ENCODE data around the gene STXBP6. TPM values are rescaled to one million over a fixed set of nuclear protein-coding genes. Genes with fewer than 3 reads are reported as not detected.

STXBP6 gene
- polyA plus RNA-seq, 1 donor from 2014 or later = 14.6 TPM

GRCh38 chr14:25034803-25035681 is 14.9 kb downstream of the STXBP6 start:
- H3K27me3 ChIP-seq (ENCODE audit: insufficient read depth, low read depth, low read length) = no peaks in the 10 kb centered on the region
- no peaks in the 10 kb centered on the region for H3K9me3 ChIP-seq (ENCODE audit: low read length)
- no peaks in the 10 kb centered on the region for H3K36me3 ChIP-seq (ENCODE audit: insufficient read depth, low read length)
- H3K4me2 ChIP-seq (ENCODE audit: low read length) = no peak overlapping the region
- H3K9me2 ChIP-seq (ENCODE audit: insufficient read depth, low read length) = no peaks in the 10 kb centered on the region
- H4K20me1 ChIP-seq (ENCODE audit: insufficient read depth) = no peaks in the 10 kb centered on the region
- H3K9ac ChIP-seq (ENCODE audit: low read length) = no peak overlapping the region
- no peaks in the 10 kb centered on the region for H3F3A ChIP-seq (ENCODE audit: insufficient read depth, low read length, poor library complexity, severe bottlenecking)
- no peak overlapping the region for H3K4me3 ChIP-seq (ENCODE audit: low read length)
- no peak overlapping the region for H3K27ac ChIP-seq (ENCODE audit: low read length)
- no peak for TF ChIP-seq EP300 (conservative IDR thresholded peaks at IDR 0.05; ENCODE audit: poor library complexity, severe bottlenecking)
- no peak for TF ChIP-seq MXI1 (conservative IDR thresholded peaks at IDR 0.05; ENCODE audit: poor library complexity, severe bottlenecking)
- TF ChIP-seq, protein P1, sequence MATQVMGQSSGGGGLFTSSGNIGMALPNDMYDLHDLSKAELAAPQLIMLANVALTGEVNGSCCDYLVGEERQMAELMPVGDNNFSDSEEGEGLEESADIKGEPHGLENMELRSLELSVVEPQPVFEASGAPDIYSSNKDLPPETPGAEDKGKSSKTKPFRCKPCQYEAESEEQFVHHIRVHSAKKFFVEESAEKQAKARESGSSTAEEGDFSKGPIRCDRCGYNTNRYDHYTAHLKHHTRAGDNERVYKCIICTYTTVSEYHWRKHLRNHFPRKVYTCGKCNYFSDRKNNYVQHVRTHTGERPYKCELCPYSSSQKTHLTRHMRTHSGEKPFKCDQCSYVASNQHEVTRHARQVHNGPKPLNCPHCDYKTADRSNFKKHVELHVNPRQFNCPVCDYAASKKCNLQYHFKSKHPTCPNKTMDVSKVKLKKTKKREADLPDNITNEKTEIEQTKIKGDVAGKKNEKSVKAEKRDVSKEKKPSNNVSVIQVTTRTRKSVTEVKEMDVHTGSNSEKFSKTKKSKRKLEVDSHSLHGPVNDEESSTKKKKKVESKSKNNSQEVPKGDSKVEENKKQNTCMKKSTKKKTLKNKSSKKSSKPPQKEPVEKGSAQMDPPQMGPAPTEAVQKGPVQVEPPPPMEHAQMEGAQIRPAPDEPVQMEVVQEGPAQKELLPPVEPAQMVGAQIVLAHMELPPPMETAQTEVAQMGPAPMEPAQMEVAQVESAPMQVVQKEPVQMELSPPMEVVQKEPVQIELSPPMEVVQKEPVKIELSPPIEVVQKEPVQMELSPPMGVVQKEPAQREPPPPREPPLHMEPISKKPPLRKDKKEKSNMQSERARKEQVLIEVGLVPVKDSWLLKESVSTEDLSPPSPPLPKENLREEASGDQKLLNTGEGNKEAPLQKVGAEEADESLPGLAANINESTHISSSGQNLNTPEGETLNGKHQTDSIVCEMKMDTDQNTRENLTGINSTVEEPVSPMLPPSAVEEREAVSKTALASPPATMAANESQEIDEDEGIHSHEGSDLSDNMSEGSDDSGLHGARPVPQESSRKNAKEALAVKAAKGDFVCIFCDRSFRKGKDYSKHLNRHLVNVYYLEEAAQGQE (IDR thresholded peaks at IDR 0.05; ENCODE audit: borderline replicate concordance) = no peak
- no peak for TF ChIP-seq TAF1 (IDR thresholded peaks at IDR 0.05; ENCODE audit: low read depth)
- no peak for TF ChIP-seq RAD21 (conservative IDR thresholded peaks at IDR 0.05)
- TF ChIP-seq SMC3 (conservative IDR thresholded peaks at IDR 0.05; ENCODE audit: poor library complexity) = no peak
- no peak for TF ChIP-seq POLR2AphosphoS5 (IDR thresholded peaks at IDR 0.05)
- TF ChIP-seq, protein P2, sequence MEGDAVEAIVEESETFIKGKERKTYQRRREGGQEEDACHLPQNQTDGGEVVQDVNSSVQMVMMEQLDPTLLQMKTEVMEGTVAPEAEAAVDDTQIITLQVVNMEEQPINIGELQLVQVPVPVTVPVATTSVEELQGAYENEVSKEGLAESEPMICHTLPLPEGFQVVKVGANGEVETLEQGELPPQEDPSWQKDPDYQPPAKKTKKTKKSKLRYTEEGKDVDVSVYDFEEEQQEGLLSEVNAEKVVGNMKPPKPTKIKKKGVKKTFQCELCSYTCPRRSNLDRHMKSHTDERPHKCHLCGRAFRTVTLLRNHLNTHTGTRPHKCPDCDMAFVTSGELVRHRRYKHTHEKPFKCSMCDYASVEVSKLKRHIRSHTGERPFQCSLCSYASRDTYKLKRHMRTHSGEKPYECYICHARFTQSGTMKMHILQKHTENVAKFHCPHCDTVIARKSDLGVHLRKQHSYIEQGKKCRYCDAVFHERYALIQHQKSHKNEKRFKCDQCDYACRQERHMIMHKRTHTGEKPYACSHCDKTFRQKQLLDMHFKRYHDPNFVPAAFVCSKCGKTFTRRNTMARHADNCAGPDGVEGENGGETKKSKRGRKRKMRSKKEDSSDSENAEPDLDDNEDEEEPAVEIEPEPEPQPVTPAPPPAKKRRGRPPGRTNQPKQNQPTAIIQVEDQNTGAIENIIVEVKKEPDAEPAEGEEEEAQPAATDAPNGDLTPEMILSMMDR (IDR thresholded peaks at IDR 0.05; ENCODE audit: poor library complexity, severe bottlenecking) = no peak
- TF ChIP-seq EZH2 (IDR thresholded peaks at IDR 0.05; ENCODE audit: borderline replicate concordance, insufficient read depth, low read length, poor library complexity, severe bottlenecking) = no peak
- no peaks in the 10 kb centered on the region for H3K79me2 ChIP-seq (replicated peaks; ENCODE audit: insufficient read depth, low read length)
- H2AFZ ChIP-seq (ENCODE audit: low read depth, low read length) = no peak overlapping the region

GRCh38 chr14:25033358-25033757 is 16.6 kb downstream of the STXBP6 start:
- Histone ChIP-seq H3K4me2 (ENCODE audit: low read length) (no peak overlapping the region), H4K20me1 (ENCODE audit: insufficient read depth) (no peaks in the 10 kb centered on the region), H3K27me3 (ENCODE audit: insufficient read depth, low read depth, low read length) (no peaks in the 10 kb centered on the region), H3K9me3 (ENCODE audit: low read length) (no peaks in the 10 kb centered on the region), H3K9me2 (ENCODE audit: insufficient read depth, low read length) (no peaks in the 10 kb centered on the region), H3K36me3 (ENCODE audit: insufficient read depth, low read length) (no peaks in the 10 kb centered on the region), H3K27ac (ENCODE audit: low read length) (no peak overlapping the region), H3K79me2 (replicated peaks; ENCODE audit: insufficient read depth, low read length) (no peaks in the 10 kb centered on the region), H2AFZ (ENCODE audit: low read depth, low read length) (no peak overlapping the region), H3F3A (ENCODE audit: insufficient read depth, low read length, poor library complexity, severe bottlenecking) (no peaks in the 10 kb centered on the region), H3K9ac (ENCODE audit: low read length) (no peak overlapping the region), H3K4me3 (ENCODE audit: low read length) (no peak overlapping the region)
- no peak for TF ChIP-seq TAF1 (IDR thresholded peaks at IDR 0.05; ENCODE audit: low read depth)
- TF ChIP-seq POLR2AphosphoS5 (IDR thresholded peaks at IDR 0.05) = no peak
- TF ChIP-seq SMC3 (conservative IDR thresholded peaks at IDR 0.05; ENCODE audit: poor library complexity) = no peak
- TF ChIP-seq, protein P2 (IDR thresholded peaks at IDR 0.05; ENCODE audit: poor library complexity, severe bottlenecking) = no peak
- TF ChIP-seq EP300 (conservative IDR thresholded peaks at IDR 0.05; ENCODE audit: poor library complexity, severe bottlenecking) = no peak
- no peak for TF ChIP-seq RAD21 (conservative IDR thresholded peaks at IDR 0.05)
- TF ChIP-seq, protein P1 (IDR thresholded peaks at IDR 0.05; ENCODE audit: borderline replicate concordance) = no peak
- TF ChIP-seq MXI1 (conservative IDR thresholded peaks at IDR 0.05; ENCODE audit: poor library complexity, severe bottlenecking) = no peak
- no peak for TF ChIP-seq EZH2 (IDR thresholded peaks at IDR 0.05; ENCODE audit: borderline replicate concordance, insufficient read depth, low read length, poor library complexity, severe bottlenecking)

All from neural cell (in vitro differentiated cells).